Testis (tissue), 3 donors: ENCODE data around the gene TSPAN11. TPM values are rescaled to one million over a fixed set of nuclear protein-coding genes. Genes with fewer than 3 reads are reported as not detected.

Experiments
- DNase-seq: peaks from one replicate; pipeline ENCODE4 v3.0.0-alpha.2; 2019
- H3K27ac ChIP-seq, 2 donors: fragments of 200-600 bp; sonication (generic); one replicate each; pipeline ENCODE4 v1.5.1; 2019
- H3K27me3 ChIP-seq: fragments of 200-600 bp; sonication (generic); one replicate; pipeline ENCODE4 v1.5.1; 2019
- H3K36me3 ChIP-seq: fragments of 200-600 bp; sonication (generic); one replicate; pipeline ENCODE4 v1.5.1; 2017; ENCODE audit warnings: low read depth; ENCODE audit errors: missing control alignments
- H3K4me1 ChIP-seq: fragments of 200-600 bp; sonication (generic); one replicate; pipeline ENCODE4 v1.5.1; 2019
- H3K4me3 ChIP-seq, 2 donors: fragments of 200-600 bp; sonication (generic); one replicate each; pipeline ENCODE4 v1.5.1; 2017 to 2019
- H3K9me3 ChIP-seq: fragments of 200-600 bp; sonication (generic); one replicate; pipeline ENCODE4 v1.5.1; 2017
- POLR2A ChIP-seq: fragments of 450-650 bp; IDR thresholded peaks from one replicate; pipeline ENCODE4 v1.6.1; 2017; ENCODE audit warnings: antibody characterized with exemption, mild to moderate bottlenecking, moderate library complexity
- WGBS, 2 donors: methylation state at CpG; one replicate each; pipeline ENCODE4 v1.1.5; 2018; 5-methylcytosine and 5-hydroxymethylcytosine counted together
- intact Hi-C: fragments of 100-400 bp; cut with DNase I; formaldehyde crosslinking; loops from one replicate; pipeline ENCODE4 v1.15.1; 2023; ENCODE audit warnings: low total_unique reads
- polyA plus RNA-seq: library from polyadenylated mRNA; stranded (reverse); fragments of 350-450 nt; fragmentation: Illumina TruSeq; extraction: RNeasy Lipid Tissue Mini Kit (QIAGEN cat#74804); gene quantifications from one replicate; pipeline ENCODE4 v1.2.3, GENCODE V29; 2014; ENCODE audit warnings: low read depth, low replicate concordance; ENCODE audit not compliant: insufficient read depth
- total RNA-seq, 2 donors: library from RNA; depleted of rRNA; stranded (reverse); fragments of >200 nt; gene quantifications; one replicate each; pipeline ENCODE4 v1.2.3, GENCODE V29; 2016
- TF ChIP-seq, protein P1 (sequence below), 3 experiments: fragments of 450-650 bp in 2 of 3; fragments of 200-600 bp in 1 of 3; sonication (generic) in 1 of 3; IDR thresholded peaks; one replicate each; pipeline ENCODE4 v1.5.1; 2016 to 2019; ENCODE audit warnings: antibody characterized with exemption in 3 of 3, mild to moderate bottlenecking in 2 of 3, moderate library complexity in 1 of 3

The TSPAN11 gene
- total and polyA plus RNA-seq, 3 donors from 2014 or later = 2.4 to 2.7 (median 2.7) TPM

DNA sequence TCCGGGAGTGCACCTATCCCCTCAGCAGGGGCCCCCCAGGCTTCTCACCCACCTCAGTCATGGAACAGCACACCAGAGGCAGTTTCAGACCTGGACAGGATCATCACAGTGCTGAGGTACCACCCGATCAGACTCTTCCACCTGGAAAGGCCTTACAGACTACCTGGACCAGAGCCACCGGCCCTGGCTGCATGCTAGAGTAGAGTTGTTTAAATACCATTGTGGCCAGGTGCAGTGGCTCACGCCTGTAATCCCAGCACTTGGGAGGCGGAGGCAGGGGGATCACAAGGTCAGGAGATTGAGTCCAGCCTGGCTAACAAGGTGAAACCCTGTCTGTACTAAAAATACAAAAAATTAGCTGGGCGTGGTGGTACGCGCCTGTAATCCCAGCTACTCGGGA, 61.5 kb downstream of the TSPAN11 start:
- 86 to 93% methylated on average over 7 to 9 of the region's 9 CpGs for WGBS, 2 donors
- Histone ChIP-seq H3K4me1 (no peaks in the 10 kb centered on the region), H3K9me3 (no peaks in the 10 kb centered on the region), H3K27ac (no peak overlapping the region), H3K36me3 (no peaks in the 10 kb centered on the region), H3K4me3 (no peak overlapping the region), H3K27me3 (no peaks in the 10 kb centered on the region)
- TF ChIP-seq POLR2A = no peak
- DNase-seq = no peak
- intact Hi-C loops = no loop called here

DNA sequence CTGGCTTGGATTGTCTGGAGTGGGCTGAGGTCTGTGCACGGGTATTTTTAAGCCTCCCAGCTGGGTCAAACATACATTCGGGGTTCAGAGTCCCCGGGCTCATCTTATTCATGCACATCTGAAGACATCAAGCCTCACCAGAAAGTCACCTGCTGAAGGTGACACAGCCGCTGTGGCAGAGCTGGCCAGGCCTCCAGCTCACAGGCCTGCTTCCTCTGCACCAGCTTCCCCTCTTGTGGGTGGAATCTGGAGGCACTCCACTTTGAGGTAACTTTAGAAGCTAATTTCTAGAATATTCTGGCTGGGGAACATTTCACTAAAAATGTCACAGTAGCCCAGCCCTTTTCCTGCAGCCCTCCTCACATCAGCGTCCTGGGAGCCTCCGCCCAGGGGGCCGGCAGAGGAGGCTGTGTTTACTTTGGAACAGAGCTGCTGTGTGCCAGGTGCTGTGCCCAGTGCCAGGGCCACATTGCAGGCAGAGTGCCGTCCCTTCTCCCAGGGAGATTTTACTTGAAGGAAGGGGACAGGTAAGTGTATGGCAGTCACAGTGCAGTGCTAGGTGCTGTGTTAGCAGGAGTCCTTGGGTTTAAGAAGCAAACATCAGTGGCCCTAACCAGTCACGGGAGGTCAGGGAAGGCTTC, 62.2 kb downstream of the TSPAN11 start:
- TF ChIP-seq, protein P1, sequence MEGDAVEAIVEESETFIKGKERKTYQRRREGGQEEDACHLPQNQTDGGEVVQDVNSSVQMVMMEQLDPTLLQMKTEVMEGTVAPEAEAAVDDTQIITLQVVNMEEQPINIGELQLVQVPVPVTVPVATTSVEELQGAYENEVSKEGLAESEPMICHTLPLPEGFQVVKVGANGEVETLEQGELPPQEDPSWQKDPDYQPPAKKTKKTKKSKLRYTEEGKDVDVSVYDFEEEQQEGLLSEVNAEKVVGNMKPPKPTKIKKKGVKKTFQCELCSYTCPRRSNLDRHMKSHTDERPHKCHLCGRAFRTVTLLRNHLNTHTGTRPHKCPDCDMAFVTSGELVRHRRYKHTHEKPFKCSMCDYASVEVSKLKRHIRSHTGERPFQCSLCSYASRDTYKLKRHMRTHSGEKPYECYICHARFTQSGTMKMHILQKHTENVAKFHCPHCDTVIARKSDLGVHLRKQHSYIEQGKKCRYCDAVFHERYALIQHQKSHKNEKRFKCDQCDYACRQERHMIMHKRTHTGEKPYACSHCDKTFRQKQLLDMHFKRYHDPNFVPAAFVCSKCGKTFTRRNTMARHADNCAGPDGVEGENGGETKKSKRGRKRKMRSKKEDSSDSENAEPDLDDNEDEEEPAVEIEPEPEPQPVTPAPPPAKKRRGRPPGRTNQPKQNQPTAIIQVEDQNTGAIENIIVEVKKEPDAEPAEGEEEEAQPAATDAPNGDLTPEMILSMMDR (IDR thresholded peaks at IDR 0.05) = no peak
- no peak for TF ChIP-seq POLR2A
- Histone ChIP-seq H3K36me3 (no peaks in the 10 kb centered on the region), H3K4me1 (no peaks in the 10 kb centered on the region), H3K9me3 (no peaks in the 10 kb centered on the region), H3K27me3 (no peaks in the 10 kb centered on the region), H3K27ac (no peak overlapping the region), H3K4me3 (no peak overlapping the region)
- 72 to 77% methylated on average over 8 to 9 of the region's 9 CpGs for WGBS, 2 donors
- intact Hi-C loops = no loop called here
- no peak for DNase-seq

- TF ChIP-seq POLR2A = no peak
- no peaks in the 10 kb centered on the region for H3K9me3 ChIP-seq
- intact Hi-C loops = loop anchor here (10.0 kb wide), 1 partner anchor 145 kb away; no protein-coding TSS in a partner anchor
- no peaks in the 10 kb centered on the region for H3K27me3 ChIP-seq
- no peaks in the 10 kb centered on the region for H3K36me3 ChIP-seq
- peak; percentile 50 for DNase-seq
- no peaks in the 10 kb centered on the region for H3K4me1 ChIP-seq
- WGBS, 2 donors = 60 to 75% methylated on average over 1 to 6 of the region's 6 CpGs
- H3K27ac ChIP-seq = no peak overlapping the region
- no peak overlapping the region for H3K4me3 ChIP-seq
Observed at GRCh38 chr12:30989754-30990153, 63.2 kb downstream of the TSPAN11 start.

DNA sequence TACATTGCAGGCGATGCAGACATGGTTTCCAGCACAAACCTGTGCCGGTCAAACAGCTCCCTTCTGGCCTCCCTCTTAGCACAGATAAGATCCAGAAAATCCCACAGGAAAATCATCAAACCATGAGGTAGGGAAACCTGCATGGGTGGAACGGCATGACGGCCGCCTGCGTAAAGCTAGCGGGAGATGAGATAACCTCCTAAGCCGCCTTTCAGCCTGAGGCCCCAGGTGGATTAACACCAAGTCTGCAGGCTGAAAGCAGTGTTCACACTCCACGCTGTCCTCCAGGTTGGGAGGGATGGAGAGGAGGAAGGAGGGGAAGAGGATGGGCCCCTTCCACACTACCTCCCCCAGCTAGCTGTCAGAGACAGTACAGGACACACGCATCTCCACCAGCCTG, 63.8 kb downstream of the TSPAN11 start:
- no peak for DNase-seq
- H3K27ac ChIP-seq = no peak overlapping the region
- no peaks in the 10 kb centered on the region for H3K4me1 ChIP-seq
- H3K4me3 ChIP-seq = no peak overlapping the region
- no peaks in the 10 kb centered on the region for H3K27me3 ChIP-seq
- TF ChIP-seq POLR2A = no peak
- TF ChIP-seq, protein P1 (IDR thresholded peaks at IDR 0.05) = no peak
- H3K36me3 ChIP-seq = no peaks in the 10 kb centered on the region
- WGBS, 2 donors = 81 to 95% methylated on average over 10 of the region's 10 CpGs
- H3K9me3 ChIP-seq = no peaks in the 10 kb centered on the region
- intact Hi-C loops = loop anchor here (10.0 kb wide), 1 partner anchor 146 kb away; no protein-coding TSS in a partner anchor

- no peak for TF ChIP-seq POLR2A
- TF ChIP-seq, protein P1 (IDR thresholded peaks at IDR 0.05) = no peak
- Histone ChIP-seq H3K4me1 (no peaks in the 10 kb centered on the region), H3K27me3 (no peaks in the 10 kb centered on the region), H3K36me3 (no peaks in the 10 kb centered on the region), H3K9me3 (no peaks in the 10 kb centered on the region), H3K27ac (no peak overlapping the region), H3K4me3 (no peak overlapping the region)
- WGBS, 2 donors = 94 to 100% methylated on average over 2 to 3 of the region's 3 CpGs
- DNase-seq = no peak
- intact Hi-C loops = loop anchor here (10.0 kb wide), 1 partner anchor 146 kb away; no protein-coding TSS in a partner anchor
Observed at GRCh38 chr12:30990776-30991175, 64.2 kb downstream of the TSPAN11 start.

- Histone ChIP-seq H3K4me3 (no peak overlapping the region), H3K4me1 (no peaks in the 10 kb centered on the region), H3K27me3 (no peaks in the 10 kb centered on the region), H3K9me3 (no peaks in the 10 kb centered on the region), H3K36me3 (no peaks in the 10 kb centered on the region), H3K27ac (no peak overlapping the region)
- 95 to 100% methylated on average over 3 to 4 of the region's 4 CpGs for WGBS, 2 donors
- intact Hi-C loops = loop anchor here (10.0 kb wide), 1 partner anchor 147 kb away; no protein-coding TSS in a partner anchor
- no peak for DNase-seq
- TF ChIP-seq, protein P1 (IDR thresholded peaks at IDR 0.05) = no peak
- no peak for TF ChIP-seq POLR2A
Observed at GRCh38 chr12:30991466-30991865, 64.9 kb downstream of the TSPAN11 start.
